Endothelial cell (in vitro differentiated cells): ENCODE measurements around the gene AGPAT3. TPM values are rescaled to one million over a fixed set of nuclear protein-coding genes. Genes with fewer than 3 reads are reported as not detected.

Experiments
- DNase-seq: peaks from one replicate; pipeline ENCODE4 v3.0.0; 2021; ENCODE audit warnings: low spot score
- H3K27ac Mint-ChIP-seq: one replicate; pipeline ENCODE4 v1.8.0; 2021; ENCODE audit warnings: mixed read lengths, inconsistent platforms; ENCODE audit not compliant: unreplicated experiment
- H3K27me3 Mint-ChIP-seq: one replicate; pipeline ENCODE4 v1.8.0; 2021; ENCODE audit warnings: mild to moderate bottlenecking, moderate library complexity, mixed read lengths, inconsistent platforms; ENCODE audit not compliant: unreplicated experiment
- H3K36me3 Mint-ChIP-seq: one replicate; pipeline ENCODE4 v1.8.0; 2021; ENCODE audit warnings: mild to moderate bottlenecking, low read depth, mixed read lengths, inconsistent platforms; ENCODE audit not compliant: unreplicated experiment
- H3K4me1 Mint-ChIP-seq: one replicate; pipeline ENCODE4 v1.8.0; 2021; ENCODE audit warnings: mild to moderate bottlenecking, mixed read lengths, inconsistent platforms; ENCODE audit not compliant: unreplicated experiment
- H3K4me3 Mint-ChIP-seq: one replicate; pipeline ENCODE4 v1.8.0; 2021; ENCODE audit warnings: mild to moderate bottlenecking, mixed read lengths, inconsistent platforms; ENCODE audit not compliant: unreplicated experiment
- H3K9me3 Mint-ChIP-seq: one replicate; pipeline ENCODE4 v1.8.0; 2021; ENCODE audit warnings: mixed read lengths, inconsistent platforms; ENCODE audit not compliant: unreplicated experiment
- total RNA-seq: library from RNA; stranded (reverse); fragmentation: NEBNext Ultra II Directional; extraction: Animal tissue kit (Norgen Biotek cat#: 25700); gene quantifications from one replicate; pipeline ENCODE4 v1.2.1, GENCODE V29; 2021; ENCODE audit not compliant: unreplicated experiment
- TF ChIP-seq, protein P1 (sequence below): fragments of 200-600 bp; sonication (generic); IDR thresholded peaks from one replicate; pipeline ENCODE4 v1.5.0; 2021; ENCODE audit warnings: antibody characterized with exemption; ENCODE audit not compliant: unreplicated experiment

Gene AGPAT3
- total RNA-seq, 1 donor from 2014 or later, result 22.6 TPM

DNA sequence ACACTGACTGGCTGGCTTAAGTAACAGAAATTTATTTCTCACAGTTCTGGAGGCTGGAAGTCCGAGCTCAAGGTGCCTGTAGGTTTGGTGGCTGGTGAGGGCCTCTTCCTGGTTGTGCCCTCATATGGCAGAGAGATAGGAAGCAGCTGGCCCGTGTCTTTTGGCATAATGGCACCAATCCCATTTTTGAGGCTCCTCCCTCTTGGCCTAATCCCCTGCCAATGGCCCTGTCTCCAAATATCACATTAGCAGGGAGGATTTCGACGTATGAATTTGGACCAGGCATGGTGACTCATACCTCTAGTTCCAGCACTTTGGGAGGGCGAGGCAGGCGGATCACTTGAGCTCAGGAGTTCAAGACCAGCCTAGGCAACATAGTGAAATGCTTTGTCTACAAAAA lies 37.4 kb downstream of the AGPAT3 start:
- H3K36me3 Mint-ChIP-seq, result peaks cover 13% of the 10 kb centered on the region
- TF ChIP-seq, protein P1, sequence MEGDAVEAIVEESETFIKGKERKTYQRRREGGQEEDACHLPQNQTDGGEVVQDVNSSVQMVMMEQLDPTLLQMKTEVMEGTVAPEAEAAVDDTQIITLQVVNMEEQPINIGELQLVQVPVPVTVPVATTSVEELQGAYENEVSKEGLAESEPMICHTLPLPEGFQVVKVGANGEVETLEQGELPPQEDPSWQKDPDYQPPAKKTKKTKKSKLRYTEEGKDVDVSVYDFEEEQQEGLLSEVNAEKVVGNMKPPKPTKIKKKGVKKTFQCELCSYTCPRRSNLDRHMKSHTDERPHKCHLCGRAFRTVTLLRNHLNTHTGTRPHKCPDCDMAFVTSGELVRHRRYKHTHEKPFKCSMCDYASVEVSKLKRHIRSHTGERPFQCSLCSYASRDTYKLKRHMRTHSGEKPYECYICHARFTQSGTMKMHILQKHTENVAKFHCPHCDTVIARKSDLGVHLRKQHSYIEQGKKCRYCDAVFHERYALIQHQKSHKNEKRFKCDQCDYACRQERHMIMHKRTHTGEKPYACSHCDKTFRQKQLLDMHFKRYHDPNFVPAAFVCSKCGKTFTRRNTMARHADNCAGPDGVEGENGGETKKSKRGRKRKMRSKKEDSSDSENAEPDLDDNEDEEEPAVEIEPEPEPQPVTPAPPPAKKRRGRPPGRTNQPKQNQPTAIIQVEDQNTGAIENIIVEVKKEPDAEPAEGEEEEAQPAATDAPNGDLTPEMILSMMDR, result no peak
- H3K9me3 Mint-ChIP-seq, result peaks cover 8% of the 10 kb centered on the region
- H3K27ac Mint-ChIP-seq, result no peak overlapping the region
- H3K4me3 Mint-ChIP-seq, result no peak overlapping the region
- peaks cover 6% of the 10 kb centered on the region for H3K27me3 Mint-ChIP-seq
- no peak for DNase-seq
- no peaks in the 10 kb centered on the region for H3K4me1 Mint-ChIP-seq

DNA sequence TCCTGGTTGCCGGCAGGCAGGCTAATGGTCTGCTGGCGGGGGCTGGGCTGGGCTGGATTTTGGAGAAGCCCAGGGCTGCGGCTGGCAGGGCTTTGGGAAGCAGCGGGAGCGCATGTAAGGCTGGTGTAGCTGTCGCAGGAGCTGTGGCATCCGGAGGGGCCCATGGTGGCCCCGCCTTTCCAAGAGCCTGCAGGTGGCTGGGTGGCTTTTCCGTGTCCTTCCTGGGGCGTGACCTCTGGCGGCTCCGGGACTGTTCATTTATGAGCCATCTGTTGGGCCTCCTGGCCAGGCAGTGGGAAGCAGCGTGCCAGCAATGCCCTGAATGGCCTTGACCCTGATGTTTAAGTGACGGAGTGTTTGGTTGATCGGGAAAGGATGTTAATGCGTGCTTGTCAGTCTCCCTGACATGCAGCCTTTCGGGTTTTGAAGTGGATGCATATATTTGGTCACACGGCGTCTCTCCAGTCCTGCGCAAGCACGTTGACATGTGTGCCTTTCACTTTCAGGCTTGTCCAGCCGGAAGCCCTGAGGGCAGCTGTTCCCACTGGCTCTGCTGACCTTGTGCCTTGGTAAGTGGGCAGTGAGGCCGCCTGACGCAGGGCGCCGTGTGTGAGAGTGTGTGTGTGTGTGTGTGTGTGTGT lies 38.5 kb downstream of the AGPAT3 start:
- DNase-seq, result no peak
- TF ChIP-seq, protein P1, result no peak
- peaks cover 9% of the 10 kb centered on the region for H3K36me3 Mint-ChIP-seq
- H3K27ac Mint-ChIP-seq, result no peak overlapping the region
- no peaks in the 10 kb centered on the region for H3K4me1 Mint-ChIP-seq
- no peak overlapping the region for H3K4me3 Mint-ChIP-seq
- peaks cover 4% of the 10 kb centered on the region for H3K9me3 Mint-ChIP-seq
- peaks cover 3% of the 10 kb centered on the region for H3K27me3 Mint-ChIP-seq

DNA sequence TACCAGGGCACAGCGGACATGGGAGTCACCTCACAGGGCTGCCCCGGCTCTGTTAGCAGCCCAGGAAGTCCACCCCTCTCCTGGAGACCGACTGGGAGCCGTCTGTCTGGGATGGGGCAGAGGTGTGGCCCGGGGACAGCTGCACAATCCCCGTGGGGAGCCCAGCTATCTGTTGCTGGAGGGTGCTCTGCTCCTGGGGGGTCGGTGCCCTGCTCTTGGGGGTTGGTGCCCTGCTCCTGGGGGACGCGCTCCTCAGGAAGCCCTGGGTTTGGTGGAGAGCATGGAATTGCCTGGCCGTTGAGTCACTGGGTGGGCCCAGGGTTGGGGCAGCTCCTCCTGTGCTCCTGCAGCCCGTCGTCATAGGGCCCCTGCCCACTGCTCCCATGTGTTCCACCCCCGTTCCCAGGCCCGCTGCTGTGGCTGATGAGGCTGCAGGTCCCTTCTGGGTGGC lies 39.3 kb downstream of the AGPAT3 start:
- Mint-ChIP-seq H3K4me1 (no peaks in the 10 kb centered on the region), H3K27me3 (peaks cover 5% of the 10 kb centered on the region), H3K9me3 (no peaks in the 10 kb centered on the region), H3K36me3 (peaks cover 4% of the 10 kb centered on the region), H3K27ac (no peak overlapping the region), H3K4me3 (no peak overlapping the region)
- TF ChIP-seq, protein P1, result no peak
- DNase-seq, result no peak

DNA sequence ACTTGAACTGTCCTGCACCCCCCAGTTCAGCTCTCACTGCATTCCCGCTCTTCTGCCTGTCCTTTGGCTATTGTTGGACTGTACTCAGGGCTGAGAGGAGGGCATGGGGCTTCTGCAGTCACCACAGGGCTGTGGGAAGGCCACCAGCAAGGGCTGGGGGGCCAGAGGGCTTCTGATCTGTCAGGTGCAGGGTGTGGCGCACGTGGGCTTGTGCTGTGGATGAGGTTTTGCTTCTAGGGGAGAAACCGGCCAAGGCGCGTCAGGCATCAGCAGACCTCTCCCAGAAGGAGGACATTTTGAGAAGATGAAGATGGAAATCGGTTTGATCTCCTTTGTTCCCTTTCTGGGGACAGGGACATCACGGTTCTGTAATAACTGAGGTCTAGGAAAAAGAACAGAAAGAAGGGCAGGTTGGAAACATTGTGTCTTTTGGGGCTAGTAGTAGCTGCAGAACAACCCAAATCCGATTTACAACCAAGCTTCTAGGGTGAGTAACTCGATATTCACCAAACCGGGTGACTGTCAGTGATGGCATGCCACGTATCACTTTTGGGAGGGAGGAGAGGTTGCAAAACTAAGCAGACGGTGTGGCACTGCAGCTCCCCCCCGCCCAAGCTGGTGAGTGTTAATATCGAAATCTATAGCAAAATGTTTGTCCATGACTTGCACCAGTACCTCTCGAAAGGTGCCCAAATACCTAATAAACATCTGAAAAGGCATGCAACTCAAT lies 40.9 kb downstream of the AGPAT3 start:
- no peak for DNase-seq
- H3K36me3 Mint-ChIP-seq, result no peaks in the 10 kb centered on the region
- no peak overlapping the region for H3K27ac Mint-ChIP-seq
- no peaks in the 10 kb centered on the region for H3K4me1 Mint-ChIP-seq
- H3K9me3 Mint-ChIP-seq, result no peaks in the 10 kb centered on the region
- H3K27me3 Mint-ChIP-seq, result peaks cover 5% of the 10 kb centered on the region
- TF ChIP-seq, protein P1, result no peak
- H3K4me3 Mint-ChIP-seq, result no peak overlapping the region
